Hematopoietic multipotent progenitor cell (in vitro differentiated cells): Measurements from ENCODE around the gene SCN2A. TPM values are rescaled to one million over a fixed set of nuclear protein-coding genes. Genes with fewer than 3 reads are reported as not detected.

Source experiments
- DNase-seq, 3 donors: peaks; one replicate each; pipeline ENCODE4 v3.0.0-alpha.2; 2011 to 2015; ENCODE audit warnings: low read depth in 2 of 3, low spot score in 2 of 3
- total RNA-seq: library from RNA; depleted of rRNA; stranded (reverse); fragments of >200 nt; gene quantifications from one replicate; pipeline ENCODE4 v1.2.3, GENCODE V29; 2012

The SCN2A gene
- total RNA-seq, 1 donor = under 0.01 TPM

DNA sequence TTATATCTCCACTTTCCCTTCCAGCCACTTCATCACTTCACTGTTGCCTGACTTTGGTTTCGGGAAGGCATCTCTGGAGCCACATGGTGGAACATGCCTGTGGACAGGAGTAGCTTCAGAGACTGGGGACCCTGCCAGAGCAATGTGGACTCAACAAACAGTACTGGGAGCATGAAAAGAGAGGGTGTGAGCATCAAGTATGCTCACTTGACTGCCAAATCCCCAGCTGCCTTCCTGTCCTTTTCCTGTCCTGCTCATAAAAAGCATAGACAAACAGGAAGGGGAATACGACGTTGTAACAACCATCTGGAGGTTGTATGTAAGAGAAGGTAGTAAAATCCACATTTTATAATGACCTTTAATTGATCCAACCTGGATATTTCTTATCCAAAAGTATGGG, 169.0 kb downstream of the SCN2A start:
- DNase-seq = no peak

DNA sequence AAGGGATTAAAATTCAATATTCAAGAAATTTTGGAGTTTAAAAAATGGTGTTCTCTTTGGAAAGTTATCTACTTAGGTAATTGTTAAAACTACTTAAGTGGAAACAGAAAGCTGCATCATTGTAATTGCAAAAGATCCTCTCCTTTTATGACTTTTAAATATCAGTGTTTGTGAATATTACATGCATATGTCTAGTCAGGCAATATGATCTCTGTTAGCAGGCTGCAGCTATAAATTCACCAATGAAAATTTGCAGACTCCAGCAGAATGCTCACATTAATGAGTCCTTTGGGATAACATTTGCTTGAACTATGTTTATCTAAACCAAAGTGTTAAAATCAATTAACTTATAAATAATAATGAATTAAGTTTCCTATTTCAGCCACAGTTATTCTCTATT, 171.1 kb downstream of the SCN2A start:
- DNase-seq = no peak

GRCh38 chr2:165414187-165414586, 175.0 kb downstream of the SCN2A start:
- no peak for DNase-seq

DNA sequence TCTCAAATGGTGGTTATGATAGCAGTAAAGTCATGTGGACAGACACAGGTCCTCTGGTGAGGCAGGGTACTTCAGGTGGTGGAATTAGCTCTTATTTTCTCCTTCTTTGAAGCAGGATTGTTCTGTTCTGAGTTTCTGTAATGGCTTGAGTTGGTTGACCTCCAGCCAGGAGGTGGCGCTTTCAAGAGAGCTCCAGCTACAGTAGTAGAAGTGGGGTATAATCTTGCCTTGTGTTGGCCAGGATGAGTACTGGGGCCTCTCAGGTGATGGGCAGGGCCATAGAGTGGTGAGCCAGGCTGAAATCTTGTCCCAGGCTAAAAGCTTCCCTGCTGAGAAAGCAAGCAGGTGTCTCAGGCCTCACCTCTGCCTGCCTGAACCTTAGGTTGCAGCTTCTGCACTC, 177.8 kb downstream of the SCN2A start:
- no peak for DNase-seq

DNA sequence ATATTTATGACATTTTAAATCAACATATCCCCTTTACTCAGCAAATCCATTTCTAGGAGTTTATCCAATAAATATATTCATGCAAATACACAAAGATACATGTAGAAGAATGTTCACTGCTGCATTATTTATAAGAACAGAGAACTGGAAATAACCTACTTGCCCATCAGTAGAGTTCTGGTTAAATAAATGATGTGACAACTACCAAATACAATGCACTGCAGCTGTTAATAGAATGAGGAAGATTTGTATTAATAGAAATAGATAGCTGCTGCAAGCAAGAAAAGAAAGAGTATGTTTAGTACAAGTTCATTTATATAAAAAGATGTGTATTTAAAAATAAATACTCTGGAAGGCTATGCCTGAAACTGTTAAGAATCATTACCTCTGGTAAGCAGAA, 181.0 kb downstream of the SCN2A start:
- no peak for DNase-seq

DNA sequence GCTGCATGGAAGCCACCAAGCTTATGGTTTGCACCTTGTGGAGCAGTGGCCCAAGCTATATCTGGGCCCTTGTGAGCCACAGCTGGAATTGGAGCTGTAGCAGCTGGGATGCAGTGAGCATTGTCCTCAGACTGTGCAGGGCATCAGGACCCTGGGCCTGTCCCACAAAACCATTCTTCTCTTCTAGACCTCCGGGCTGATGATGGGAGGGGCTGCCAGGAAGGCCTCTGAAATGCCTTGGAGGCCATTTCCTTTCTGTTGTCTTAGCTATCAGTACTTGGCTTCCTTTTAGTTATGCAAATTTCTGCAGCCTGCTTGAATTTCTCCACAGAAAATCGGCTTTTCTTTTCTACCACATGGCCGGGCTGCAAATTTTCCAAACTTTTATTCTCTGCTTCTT, 183.9 kb downstream of the SCN2A start:
- DNase-seq = no peak

GRCh38 chr2:165425556-165425955, 186.3 kb downstream of the SCN2A start:
- no peak for DNase-seq

GRCh38 chr2:165427686-165428085, 188.5 kb downstream of the SCN2A start:
- DNase-seq = no peak

DNA sequence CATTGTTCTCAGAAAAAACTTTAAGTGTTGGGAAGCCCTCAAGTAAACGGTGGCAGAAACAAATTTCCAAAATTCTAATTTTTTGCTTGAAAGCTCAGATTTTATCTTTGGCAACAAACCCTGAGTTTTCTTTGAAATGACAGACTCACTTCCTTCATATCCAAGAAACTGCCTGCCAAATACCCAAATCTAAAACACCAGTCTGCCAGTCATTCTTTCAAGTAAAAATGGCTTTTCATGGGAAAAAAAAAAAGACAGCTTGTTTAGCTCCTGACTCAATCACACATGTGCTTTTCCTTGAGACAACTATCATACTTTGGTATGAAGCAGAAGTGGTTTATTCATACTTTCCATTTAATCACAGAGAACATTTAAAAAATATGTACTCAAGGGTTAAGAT, 189.7 kb downstream of the SCN2A start:
- no peak for DNase-seq

- DNase-seq = no peak
Measured at GRCh38 chr2:165431014-165431413, 191.8 kb downstream of the SCN2A start.

DNA sequence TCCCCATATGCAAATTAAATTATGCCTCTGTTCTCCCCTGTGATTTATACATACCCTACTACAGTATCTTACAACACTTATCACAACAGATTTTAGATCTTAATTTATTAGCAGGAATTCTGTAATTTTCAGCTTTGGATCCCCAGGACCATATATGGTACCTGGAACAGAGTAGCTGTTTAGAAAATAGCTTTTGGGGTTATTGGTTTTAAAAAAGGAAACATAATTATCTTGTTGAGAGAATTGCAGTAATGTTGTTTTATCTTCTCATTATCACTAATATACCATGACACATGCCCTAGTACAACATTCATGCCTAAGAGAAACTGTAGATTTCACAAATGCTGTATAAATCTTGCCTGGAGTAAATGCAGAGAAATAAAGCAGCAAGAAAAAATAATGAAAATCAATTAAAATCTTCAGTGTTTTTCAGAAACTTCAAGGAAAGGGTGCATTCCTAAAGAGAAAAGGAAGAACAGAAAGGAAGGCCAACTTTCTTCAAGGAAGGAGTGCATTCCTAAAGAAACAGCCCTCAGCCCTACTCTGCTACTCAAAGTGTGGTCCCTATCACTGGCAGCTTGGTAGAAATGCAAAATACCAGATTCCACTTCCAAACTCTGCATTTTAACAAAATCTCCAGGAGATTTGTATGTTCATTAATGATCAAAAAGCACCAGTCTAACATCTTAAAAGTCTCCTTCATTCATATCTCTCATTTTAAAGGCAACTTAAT, 193.2 kb downstream of the SCN2A start:
- DNase-seq = no peak

DNA sequence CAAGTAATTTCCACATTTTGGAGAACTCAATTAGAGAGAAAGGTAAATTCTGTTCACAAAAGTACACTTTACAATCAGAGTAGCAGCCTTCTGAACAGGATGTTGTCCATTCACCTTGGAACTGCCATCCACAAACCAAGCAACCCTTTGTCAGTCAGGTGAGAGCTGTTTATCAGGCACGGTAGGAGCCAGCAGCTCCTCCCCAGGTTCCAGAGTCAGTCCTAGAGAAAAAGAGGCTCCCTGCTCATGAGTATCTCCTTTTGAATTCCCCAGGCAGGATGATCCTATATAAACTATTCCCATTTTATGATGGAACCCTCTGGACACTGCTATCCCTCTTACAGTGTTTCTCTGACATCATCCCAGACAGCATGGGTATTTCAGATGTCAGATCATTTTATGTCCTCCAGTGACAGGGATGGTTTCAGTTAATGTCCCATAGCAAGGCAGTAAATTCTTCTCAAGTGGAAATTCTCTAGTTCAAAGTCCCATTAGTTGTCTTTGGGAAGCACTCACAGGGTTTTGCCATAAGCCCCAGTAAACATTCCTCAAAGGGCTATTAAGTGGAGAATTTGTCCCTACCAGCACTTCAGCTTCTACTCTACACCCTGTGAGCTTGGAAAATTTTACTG, 195.8 kb downstream of the SCN2A start:
- no peak for DNase-seq

DNA sequence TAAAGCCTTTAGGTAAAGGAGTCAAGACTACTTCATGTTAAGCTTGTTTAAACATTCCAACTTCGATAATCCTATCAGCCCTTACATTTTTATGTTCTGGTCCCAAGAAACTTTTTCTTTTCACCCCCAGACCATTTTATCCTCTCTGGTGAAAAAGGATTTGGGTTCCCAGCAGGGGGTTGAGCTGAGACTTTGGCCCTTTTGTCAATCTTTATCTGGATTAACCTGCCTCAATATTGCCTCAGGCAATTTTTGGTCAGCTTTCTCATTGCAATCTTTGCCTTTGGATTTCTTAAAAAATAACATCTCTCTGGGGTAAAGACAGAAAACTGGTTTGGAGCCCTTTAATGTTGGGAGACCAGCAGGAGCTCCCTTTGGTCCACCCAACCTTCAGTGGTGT, 196.4 kb downstream of the SCN2A start:
- DNase-seq = no peak

DNA sequence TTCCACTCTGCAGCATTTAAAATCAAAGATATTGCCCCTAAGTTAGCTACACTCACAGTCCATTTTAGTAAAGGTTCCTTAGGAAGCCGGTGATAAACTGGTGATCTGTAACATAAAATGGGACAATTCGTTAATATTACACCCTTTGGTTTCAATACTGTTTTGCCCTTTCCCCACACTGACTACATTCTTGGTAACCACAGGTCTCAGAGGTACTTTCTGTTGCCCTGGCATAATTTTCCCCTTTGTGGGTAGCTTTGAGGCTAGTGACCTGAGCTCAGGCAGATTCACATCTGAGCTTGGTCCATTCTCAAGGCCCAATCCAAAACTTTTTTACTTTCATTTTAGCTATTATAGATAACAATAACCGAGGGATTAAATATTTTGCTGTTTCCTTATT, 197.3 kb downstream of the SCN2A start:
- DNase-seq = no peak

DNA sequence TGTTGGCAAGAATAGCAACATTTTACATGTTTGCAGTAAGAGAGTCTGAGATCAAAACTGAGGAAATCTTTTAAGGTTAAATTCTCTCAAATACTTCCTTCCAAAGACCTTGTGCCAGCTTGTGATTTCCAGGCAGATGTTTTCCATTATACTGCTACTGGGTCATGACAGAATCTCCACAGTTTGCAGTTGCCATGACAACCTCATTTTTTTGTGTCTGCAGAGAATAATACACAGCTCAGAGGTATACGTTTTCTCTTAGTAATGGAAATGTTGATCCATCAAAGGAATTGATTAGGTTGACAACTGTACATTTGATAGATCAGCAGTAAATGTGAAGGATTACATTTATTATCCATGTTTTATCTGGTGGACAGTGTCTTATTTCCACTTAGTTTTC, 201.2 kb downstream of the SCN2A start:
- peak in 1 of 3 donors; percentile 77 for DNase-seq

Other genes starting within 250 kb of the SCN2A start
- 1.1 TPM for gene SCN3A, start 35.4 kb upstream of the SCN2A start, total RNA-seq
- under 0.01 TPM for gene CSRNP3, start 230.3 kb downstream of the SCN2A start, total RNA-seq